ENCODE results near the gene MARCHF3.

Gene MARCHF3

GRCh38 chr5:126983874-126984266 lies 46.5 kb downstream of the MARCHF3 start:
- Histone ChIP-seq H3K23ac (ENCODE audit: low read length) (no peak overlapping the region), H3K36me3 (ENCODE audit: control insufficient read depth in 1 of 2, insufficient read depth in 2 of 2, low read length in 2 of 2) (no peaks in the 10 kb centered on the region)
- no CpG with 5 or more reads among the region's 2 CpGs for WGBS (ENCODE audit: extremely low coverage, insufficient coverage, insufficient read length)

GRCh38 chr5:126982926-126983873 lies 47.2 kb downstream of the MARCHF3 start:
- Histone ChIP-seq H3K14ac (ENCODE audit: low read length) (no peak overlapping the region), H3K18ac (ENCODE audit: low read length) (no peak overlapping the region), H3K36me3 (ENCODE audit: control insufficient read depth in 1 of 2, insufficient read depth in 2 of 2, low read length in 2 of 2) (no peaks in the 10 kb centered on the region), H3K9me3 (ENCODE audit: insufficient read depth, low read depth, low read length) (peaks cover 3% of the 10 kb centered on the region), H3K79me2 (ENCODE audit: control insufficient read depth, insufficient read depth, low read length, poor library complexity) (no peaks in the 10 kb centered on the region), H4K12ac (ENCODE audit: low read depth, low read length) (no peak overlapping the region), H3K27ac (ENCODE audit: low read depth, low read length) (no peak overlapping the region), H4K91ac (ENCODE audit: low read depth, low read length) (no peak overlapping the region), H4K8ac (ENCODE audit: low read depth, low read length) (no peak overlapping the region), H3K79me1 (ENCODE audit: low read length) (no peaks in the 10 kb centered on the region), H2BK12ac (ENCODE audit: low read length) (no peak overlapping the region), H2BK5ac (ENCODE audit: low read depth, low read length, poor library complexity) (no peak overlapping the region), H2AK5ac (ENCODE audit: low read length) (no peak overlapping the region), H3K23ac (ENCODE audit: low read length) (no peak overlapping the region), H3K9ac (ENCODE audit: low read length) (no peak overlapping the region), H2AFZ (ENCODE audit: insufficient read depth, low read length, poor library complexity) (no peak overlapping the region), H3K4me3 (ENCODE audit: low read depth, low read length) (no peak overlapping the region), H3K4ac (ENCODE audit: low read depth, low read length) (no peak overlapping the region), H3K27me3 (ENCODE audit: insufficient read depth, low read length) (no peaks in the 10 kb centered on the region), H3K4me2 (ENCODE audit: low read length) (no peak overlapping the region), H3K4me1 (ENCODE audit: control insufficient read depth in 1 of 2, insufficient read depth in 2 of 2, low read length in 2 of 2) (no peaks in the 10 kb centered on the region), H2BK120ac (ENCODE audit: insufficient read depth, low read length, poor library complexity) (no peak overlapping the region)
- no peak for DNase-seq
- WGBS (ENCODE audit: extremely low coverage, insufficient coverage, insufficient read length): no CpG with 5 or more reads among the region's 12 CpGs

More at GRCh38 chr5:126983874-126984266, 46.5 kb downstream of the MARCHF3 start:
- Histone ChIP-seq H4K12ac (ENCODE audit: low read depth, low read length) (no peak overlapping the region), H3K4ac (ENCODE audit: low read depth, low read length) (no peak overlapping the region), H4K91ac (ENCODE audit: low read depth, low read length) (no peak overlapping the region), H4K8ac (ENCODE audit: low read depth, low read length) (no peak overlapping the region), H3K27ac (ENCODE audit: low read depth, low read length) (no peak overlapping the region), H3K14ac (ENCODE audit: low read length) (no peak overlapping the region), H2BK120ac (ENCODE audit: insufficient read depth, low read length, poor library complexity) (no peak overlapping the region), H3K9ac (ENCODE audit: low read length) (no peak overlapping the region), H2AK5ac (ENCODE audit: low read length) (no peak overlapping the region), H3K4me3 (ENCODE audit: low read depth, low read length) (no peak overlapping the region), H2BK12ac (ENCODE audit: low read length) (no peak overlapping the region), H3K4me2 (ENCODE audit: low read length) (no peak overlapping the region), H2AFZ (ENCODE audit: insufficient read depth, low read length, poor library complexity) (no peak overlapping the region), H3K18ac (ENCODE audit: low read length) (no peak overlapping the region), H3K27me3 (ENCODE audit: insufficient read depth, low read length) (no peaks in the 10 kb centered on the region), H3K79me1 (ENCODE audit: low read length) (no peaks in the 10 kb centered on the region), H3K79me2 (ENCODE audit: control insufficient read depth, insufficient read depth, low read length, poor library complexity) (no peaks in the 10 kb centered on the region), H3K4me1 (ENCODE audit: control insufficient read depth in 1 of 2, insufficient read depth in 2 of 2, low read length in 2 of 2) (no peaks in the 10 kb centered on the region), H3K9me3 (ENCODE audit: insufficient read depth, low read depth, low read length) (peaks cover 3% of the 10 kb centered on the region), H2BK5ac (ENCODE audit: low read depth, low read length, poor library complexity) (no peak overlapping the region)
- DNase-seq: no peak

GRCh38 chr5:126982202-126982601 lies 48.2 kb downstream of the MARCHF3 start:
- H3K18ac ChIP-seq (ENCODE audit: low read length): no peak overlapping the region
- WGBS (ENCODE audit: extremely low coverage, insufficient coverage, insufficient read length): no CpG with 5 or more reads among the region's 1 CpG

GRCh38 chr5:126981701-126982100 lies 48.7 kb downstream of the MARCHF3 start:
- no peaks in the 10 kb centered on the region for H3K36me3 ChIP-seq (ENCODE audit: control insufficient read depth in 1 of 2, insufficient read depth in 2 of 2, low read length in 2 of 2)
- no peak overlapping the region for H3K4ac ChIP-seq (ENCODE audit: low read depth, low read length)
- no peak overlapping the region for H2AK5ac ChIP-seq (ENCODE audit: low read length)
- H4K12ac ChIP-seq (ENCODE audit: low read depth, low read length): no peak overlapping the region
- H3K27ac ChIP-seq (ENCODE audit: low read depth, low read length): no peak overlapping the region
- H2AFZ ChIP-seq (ENCODE audit: insufficient read depth, low read length, poor library complexity): no peak overlapping the region
- H4K8ac ChIP-seq (ENCODE audit: low read depth, low read length): no peak overlapping the region
- H3K4me1 ChIP-seq (ENCODE audit: control insufficient read depth in 1 of 2, insufficient read depth in 2 of 2, low read length in 2 of 2): no peaks in the 10 kb centered on the region
- H3K4me2 ChIP-seq (ENCODE audit: low read length): no peak overlapping the region
- H3K79me1 ChIP-seq (ENCODE audit: low read length): no peaks in the 10 kb centered on the region
- no peak overlapping the region for H3K4me3 ChIP-seq (ENCODE audit: low read depth, low read length)
- H3K14ac ChIP-seq (ENCODE audit: low read length): no peak overlapping the region
- H3K9ac ChIP-seq (ENCODE audit: low read length): no peak overlapping the region
- no peak overlapping the region for H2BK12ac ChIP-seq (ENCODE audit: low read length)
- no peak overlapping the region for H2BK120ac ChIP-seq (ENCODE audit: insufficient read depth, low read length, poor library complexity)
- no peak overlapping the region for H3K23ac ChIP-seq (ENCODE audit: low read length)
- H3K9me3 ChIP-seq (ENCODE audit: insufficient read depth, low read depth, low read length): peaks cover 3% of the 10 kb centered on the region
- H4K91ac ChIP-seq (ENCODE audit: low read depth, low read length): no peak overlapping the region
- no peaks in the 10 kb centered on the region for H3K27me3 ChIP-seq (ENCODE audit: insufficient read depth, low read length)
- H2BK5ac ChIP-seq (ENCODE audit: low read depth, low read length, poor library complexity): no peak overlapping the region
- DNase-seq: no peak
- no peak overlapping the region for H3K18ac ChIP-seq (ENCODE audit: low read length)
- H3K79me2 ChIP-seq (ENCODE audit: control insufficient read depth, insufficient read depth, low read length, poor library complexity): no peaks in the 10 kb centered on the region
- no CpG with 5 or more reads among the region's 1 CpG for WGBS (ENCODE audit: extremely low coverage, insufficient coverage, insufficient read length)

More at GRCh38 chr5:126982202-126982601, 48.2 kb downstream of the MARCHF3 start:
- Histone ChIP-seq H3K4me1 (ENCODE audit: control insufficient read depth in 1 of 2, insufficient read depth in 2 of 2, low read length in 2 of 2) (no peaks in the 10 kb centered on the region), H2BK120ac (ENCODE audit: insufficient read depth, low read length, poor library complexity) (no peak overlapping the region), H3K27ac (ENCODE audit: low read depth, low read length) (no peak overlapping the region), H2BK5ac (ENCODE audit: low read depth, low read length, poor library complexity) (no peak overlapping the region), H3K27me3 (ENCODE audit: insufficient read depth, low read length) (no peaks in the 10 kb centered on the region), H3K79me2 (ENCODE audit: control insufficient read depth, insufficient read depth, low read length, poor library complexity) (no peaks in the 10 kb centered on the region), H3K4me2 (ENCODE audit: low read length) (no peak overlapping the region), H3K23ac (ENCODE audit: low read length) (peak overlapping the region; percentile 33), H4K8ac (ENCODE audit: low read depth, low read length) (no peak overlapping the region), H3K79me1 (ENCODE audit: low read length) (no peaks in the 10 kb centered on the region), H2BK12ac (ENCODE audit: low read length) (no peak overlapping the region), H2AFZ (ENCODE audit: insufficient read depth, low read length, poor library complexity) (no peak overlapping the region), H3K4ac (ENCODE audit: low read depth, low read length) (no peak overlapping the region), H2AK5ac (ENCODE audit: low read length) (no peak overlapping the region), H3K36me3 (ENCODE audit: control insufficient read depth in 1 of 2, insufficient read depth in 2 of 2, low read length in 2 of 2) (no peaks in the 10 kb centered on the region), H4K12ac (ENCODE audit: low read depth, low read length) (no peak overlapping the region), H3K4me3 (ENCODE audit: low read depth, low read length) (no peak overlapping the region), H3K14ac (ENCODE audit: low read length) (no peak overlapping the region), H3K9ac (ENCODE audit: low read length) (no peak overlapping the region), H3K9me3 (ENCODE audit: insufficient read depth, low read depth, low read length) (peaks cover 3% of the 10 kb centered on the region), H4K91ac (ENCODE audit: low read depth, low read length) (no peak overlapping the region)
- no peak for DNase-seq
